ENCODE data around the gene SAT2.

SAT2 gene

GRCh38 chr17:7589891-7590691 is 37.5 kb downstream of the SAT2 start, which contains the start of gene SOX15:
Gene SOX15, minus strand, starts transcription at chr17:7590094. Its CDS starts 418 bp downstream, at chr17:7589676.
- no peak for FAIRE-seq

GRCh38 chr17:7589204-7589868 is 38.3 kb downstream of the SAT2 start:
- no peak for FAIRE-seq

- FAIRE-seq, result no peak
Measured at GRCh38 chr17:7588553-7589203, 38.9 kb downstream of the SAT2 start.

GRCh38 chr17:7587420-7588151 is 40.0 kb downstream of the SAT2 start:
- no peak for FAIRE-seq

- FAIRE-seq, result no peak
Measured at GRCh38 chr17:7586673-7587419, 40.8 kb downstream of the SAT2 start.

GRCh38 chr17:7583253-7584109 is 44.1 kb downstream of the SAT2 start, which contains the start of gene MPDU1:
Gene MPDU1, plus strand, starts transcription at chr17:7583852. Its CDS starts 11 bp downstream, at chr17:7583863.
- FAIRE-seq, result peak; percentile 65

- FAIRE-seq, result no peak
Measured at GRCh38 chr17:7582396-7583252, 45.0 kb downstream of the SAT2 start.

- FAIRE-seq, result no peak
Measured at GRCh38 chr17:7580604-7581575, 46.7 kb downstream of the SAT2 start.

- FAIRE-seq, result no peak
Measured at GRCh38 chr17:7579834-7580603, 47.6 kb downstream of the SAT2 start.

GRCh38 chr17:7579001-7579833 is 48.4 kb downstream of the SAT2 start, which contains the start of gene CD68:
Gene CD68, plus strand, starts transcription at chr17:7579638. Its CDS starts 40 bp downstream, at chr17:7579678.
- no peak for FAIRE-seq

- no peak for FAIRE-seq
Measured at GRCh38 chr17:7577327-7578199, 50.1 kb downstream of the SAT2 start.

GRCh38 chr17:7576432-7576937 is 51.1 kb downstream of the SAT2 start:
- FAIRE-seq, result no peak
